ENCODE measurements around the gene POU2AF3.

DNA sequence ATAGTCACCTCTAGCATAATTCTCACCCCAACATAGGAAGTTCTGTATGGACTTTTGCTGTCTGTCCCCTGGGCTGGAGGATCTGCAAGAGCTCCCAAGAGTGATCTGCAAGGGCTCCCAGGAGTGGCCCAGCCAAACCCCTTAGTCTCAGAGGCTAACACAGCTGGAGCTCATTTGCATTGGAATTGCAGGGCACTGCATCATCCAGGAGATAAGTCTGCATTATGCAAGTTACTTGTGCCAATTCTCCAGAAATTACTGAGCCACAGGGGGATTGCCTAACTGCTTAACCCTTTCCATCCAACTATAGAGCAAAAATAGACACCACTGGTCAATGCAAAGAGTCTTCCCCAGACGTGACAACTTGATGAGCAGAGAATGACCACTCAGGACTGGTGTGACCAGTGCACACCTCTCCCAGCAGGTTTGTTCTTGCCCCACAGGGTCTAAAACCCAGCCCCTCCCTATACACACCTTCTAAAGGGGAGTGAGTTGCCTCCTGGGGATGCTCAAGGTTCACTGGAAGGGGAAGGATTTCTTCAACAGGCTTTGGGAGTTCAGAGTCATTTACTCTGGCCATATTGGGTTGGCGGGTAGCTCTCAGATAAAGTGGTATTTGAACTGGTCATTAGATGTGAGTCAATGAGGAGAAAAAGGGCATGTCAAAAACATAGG lies 38.4 kb downstream of the POU2AF3 start:
- TF ChIP-seq GATA3 (IDR thresholded peaks at IDR 0.05; ENCODE audit: low read depth, low read length) (no peak), GATA2 (IDR thresholded peaks at IDR 0.05; ENCODE audit: low read depth, low read length) (no peak)

Data from SH-SY5Y (cell line).